Ishikawa (cell line): Measurements from ENCODE around the gene TEX14.

Experiments
- CEBPB ChIP-seq: IDR thresholded peaks from 2 replicates; pipeline ENCODE4 v1.6.1; 2012
- EP300 ChIP-seq: IDR thresholded peaks from 2 replicates; pipeline ENCODE4 v1.6.1; 2012; ENCODE audit warnings: borderline replicate concordance
- FOXM1 ChIP-seq: IDR thresholded peaks from 2 replicates; pipeline ENCODE4 v1.6.1; 2012; ENCODE audit warnings: low read depth, borderline replicate concordance
- MAX ChIP-seq: IDR thresholded peaks from 2 replicates; pipeline ENCODE4 v1.6.1; 2012
- RAD21 ChIP-seq: IDR thresholded peaks from 2 replicates; pipeline ENCODE4 v1.6.1; 2012; ENCODE audit warnings: low read depth
- REST ChIP-seq: IDR thresholded peaks from 2 replicates; pipeline ENCODE4 v1.6.1; 2012; ENCODE audit warnings: low read depth, mild to moderate bottlenecking
- TAF1 ChIP-seq: IDR thresholded peaks from 2 replicates; pipeline ENCODE4 v1.6.1; 2012; ENCODE audit warnings: low read depth, mild to moderate bottlenecking
- TEAD4 ChIP-seq: IDR thresholded peaks from 2 replicates; pipeline ENCODE4 v1.6.1; 2012
- USF1 ChIP-seq: IDR thresholded peaks from 2 replicates; pipeline ENCODE4 v1.6.1; 2012
- YY1 ChIP-seq: IDR thresholded peaks from 2 replicates; pipeline ENCODE4 v1.6.1; 2012; ENCODE audit warnings: low read depth
- ZBTB7A ChIP-seq: IDR thresholded peaks from 2 replicates; pipeline ENCODE4 v1.6.1; 2012; ENCODE audit warnings: low read depth

- TF ChIP-seq USF1 (no peak), REST (no peak), YY1 (no peak), MAX (no peak), FOXM1 (no peak), CEBPB (no peak), EP300 (no peak), ZBTB7A (no peak), TEAD4 (no peak), RAD21 (no peak), TAF1 (no peak)
Observed at GRCh38 chr17:58513267-58513964, 178.4 kb downstream of the TEX14 start.
